ENCODE results near the gene ZNF628.
A peak's percentile ranks its signal among the peaks of the same experiment; 100 is the strongest.
"Not testable (repeated sequence)": the region's sequence is repeated elsewhere in the genome, so short reads cannot be mapped to it uniquely, and the experiment has no call there.

Gene ZNF628

GRCh38 chr19:55476100-55476775 lies at the start of gene ZNF628:
Gene ZNF628, plus strand, starts transcription at chr19:55476617. Its CDS starts 3,294 bp downstream, at chr19:55479911.
- DNase-seq = peak; percentile 94

- DNase-seq = no peak
These were observed 45.2 kb upstream of the ZNF628 start for GRCh38 chr19:55431183-55431582.

DNA sequence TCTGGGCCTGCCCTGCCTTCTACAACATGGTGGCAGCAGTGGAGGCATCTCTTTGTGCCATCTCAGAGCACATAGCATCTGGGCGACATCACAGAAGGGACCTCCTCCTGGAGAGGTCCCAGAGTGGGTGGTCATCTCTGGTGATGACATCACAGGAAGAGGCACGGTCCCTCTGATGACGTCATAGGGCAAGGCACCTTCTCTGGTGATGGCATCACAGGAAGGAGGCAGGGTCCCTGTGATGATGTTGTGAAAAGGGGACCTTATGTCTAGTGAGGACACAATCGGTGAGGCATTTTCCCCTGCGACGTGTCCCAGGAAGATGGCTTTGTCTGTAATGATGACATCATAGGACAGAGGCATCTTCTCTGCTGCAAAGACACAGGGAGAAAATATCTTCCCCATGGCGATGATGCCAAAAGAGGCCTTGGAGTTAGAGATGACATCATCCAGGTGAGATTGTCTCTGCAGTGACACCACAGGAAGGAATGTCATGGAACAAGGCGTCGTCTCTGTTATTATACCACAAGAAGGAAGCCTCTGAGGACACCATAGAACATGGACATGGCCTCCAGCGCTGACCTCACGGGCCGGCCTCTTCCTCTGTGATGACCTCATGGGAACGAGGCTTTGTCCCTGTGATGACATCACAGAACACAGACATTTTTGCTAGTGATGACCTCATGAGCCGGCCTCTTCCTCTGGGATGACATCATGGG lies 44.0 kb upstream of the ZNF628 start:
- no peak for DNase-seq

DNA sequence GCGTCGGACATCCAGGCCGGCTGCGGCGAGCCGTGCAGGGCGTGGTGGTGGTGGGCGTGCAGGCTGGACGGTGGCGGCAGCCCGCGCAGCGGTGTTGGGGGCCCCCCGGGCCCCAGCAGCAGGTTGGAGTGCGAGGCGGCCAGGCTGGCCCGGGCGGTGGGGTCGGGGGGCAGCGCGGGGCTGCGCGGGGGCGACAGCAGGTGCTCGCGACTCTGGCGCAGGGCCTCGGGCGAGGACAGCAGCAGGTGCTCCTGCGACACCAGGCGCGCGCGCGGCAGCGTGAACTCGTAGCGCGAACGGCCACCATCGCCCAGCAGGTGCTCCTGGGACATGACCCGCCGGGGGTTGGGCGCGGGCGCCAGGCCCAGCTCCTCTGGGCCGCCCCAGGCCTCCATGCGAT lies 43.1 kb upstream of the ZNF628 start:
- no peak for DNase-seq

- no peak for DNase-seq
These were observed 42.0 kb upstream of the ZNF628 start for GRCh38 chr19:55434356-55434919.

DNA sequence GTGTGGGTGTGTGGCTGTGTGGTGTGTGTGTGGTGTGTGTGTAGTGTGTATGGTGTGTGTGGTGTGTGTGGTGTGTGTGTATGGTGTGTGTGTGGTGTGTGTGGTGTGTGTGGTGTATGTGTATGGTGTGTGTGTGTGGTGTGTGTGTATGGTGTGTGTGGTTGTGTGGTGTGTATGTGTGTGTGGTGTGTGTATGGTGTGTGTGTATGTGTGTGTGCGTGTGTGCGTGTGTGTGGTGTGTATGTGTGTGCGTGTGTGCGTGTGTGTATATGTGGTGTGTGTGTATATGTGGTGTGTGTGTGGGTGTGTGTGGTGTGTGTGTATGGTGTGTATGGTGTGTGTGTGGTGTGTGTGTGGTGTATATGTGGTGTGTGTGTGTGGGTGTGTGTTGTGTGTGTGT lies 41.4 kb upstream of the ZNF628 start:
- no peak for DNase-seq

- no peak for DNase-seq
These were observed 39.6 kb upstream of the ZNF628 start for GRCh38 chr19:55436847-55437246.

DNA sequence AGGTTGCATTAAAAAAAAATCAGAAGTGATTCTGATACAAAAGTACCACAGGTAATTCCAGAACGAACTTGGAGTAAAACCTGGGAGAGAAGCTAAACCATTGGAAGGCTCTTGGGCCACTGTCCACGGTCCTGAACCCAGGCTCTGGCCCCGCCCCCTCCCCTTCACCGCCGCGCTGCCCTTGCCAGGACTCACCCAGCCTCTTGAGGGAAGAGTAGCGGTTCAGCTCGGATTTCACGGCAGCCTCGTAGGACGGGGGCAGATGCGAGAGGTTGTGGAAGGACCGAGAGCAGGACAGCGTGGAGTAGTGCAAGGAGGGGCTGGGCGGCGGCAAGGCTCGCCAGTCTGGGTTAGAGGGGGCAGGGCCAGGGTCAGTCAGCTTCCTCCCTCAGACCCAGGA lies 39.0 kb upstream of the ZNF628 start:
- no peak for DNase-seq

DNA sequence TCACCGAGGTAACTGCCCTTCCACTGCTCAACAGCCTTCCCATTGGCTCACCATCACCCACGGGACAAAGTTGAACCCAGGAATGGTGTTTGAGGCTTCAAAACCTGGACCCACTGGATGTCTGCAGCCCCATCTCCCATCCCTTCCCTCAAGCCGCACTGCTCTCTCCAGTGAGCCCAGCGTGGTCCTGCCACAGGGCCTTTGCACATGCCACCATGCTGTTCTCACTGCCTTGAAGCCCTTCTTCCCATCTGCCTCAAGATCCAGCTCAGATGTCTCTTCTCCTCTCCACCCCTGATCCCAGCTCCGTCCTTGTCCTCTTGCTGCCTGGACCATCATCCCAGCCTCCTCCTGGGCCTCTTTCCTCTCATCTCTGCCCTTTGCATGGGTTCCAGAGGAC lies 37.4 kb upstream of the ZNF628 start:
- DNase-seq = no peak

DNA sequence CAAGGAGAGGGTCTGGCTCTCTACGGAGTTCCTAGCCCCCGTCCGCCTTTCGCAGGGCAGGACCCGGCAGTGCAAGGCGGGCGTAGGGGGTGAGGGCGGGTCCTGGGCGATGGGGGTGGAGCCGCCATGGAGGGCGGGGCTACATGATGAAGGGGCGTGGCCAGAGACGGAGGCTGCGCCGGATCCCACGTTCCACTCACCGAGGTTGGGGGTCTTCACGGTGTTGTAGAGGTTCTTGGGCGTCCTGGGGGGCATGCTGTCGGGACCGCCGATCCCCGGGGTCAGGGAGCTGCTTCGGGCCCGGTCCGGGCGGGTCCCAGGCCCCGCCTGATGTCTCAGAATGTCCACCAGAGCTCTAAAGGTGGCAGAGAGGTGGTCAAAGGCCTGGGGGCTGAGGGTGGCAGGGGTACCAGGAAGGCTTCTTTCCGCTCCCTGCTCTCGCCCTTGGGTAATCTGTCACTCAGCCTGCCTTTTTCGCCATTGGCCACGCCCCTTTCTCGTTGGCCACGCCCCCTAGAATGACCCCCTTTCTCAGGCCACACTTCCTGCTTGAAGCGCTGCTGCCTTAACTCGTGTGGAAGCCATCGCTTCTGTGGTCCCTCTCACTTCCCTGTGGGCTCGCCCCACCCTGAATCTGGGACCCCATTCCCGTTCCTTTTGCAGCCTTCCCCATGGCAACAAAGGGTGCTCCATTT lies 35.9 kb upstream of the ZNF628 start:
- DNase-seq = no peak

DNA sequence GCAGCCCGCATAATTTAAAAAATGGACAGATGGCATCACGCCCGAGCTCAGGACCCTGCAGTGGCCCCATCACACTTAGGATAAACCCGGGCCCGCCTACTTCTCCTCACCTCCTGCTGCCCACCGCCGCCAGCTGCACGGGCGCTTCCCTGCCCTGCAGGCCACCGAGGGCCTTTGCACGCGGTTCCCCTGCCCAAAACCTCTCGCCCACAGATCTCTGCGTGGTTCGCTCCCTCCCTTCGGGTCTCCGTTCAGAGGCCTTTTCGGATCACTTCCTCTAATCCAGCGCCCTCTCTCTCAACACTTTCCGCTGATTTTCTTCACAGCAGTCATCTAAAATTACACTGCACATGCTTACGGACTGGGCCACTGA lies 35.1 kb upstream of the ZNF628 start:
- DNase-seq = no peak

GRCh38 chr19:55441692-55442321 lies 34.6 kb upstream of the ZNF628 start:
- peak; percentile 71 for DNase-seq

DNA sequence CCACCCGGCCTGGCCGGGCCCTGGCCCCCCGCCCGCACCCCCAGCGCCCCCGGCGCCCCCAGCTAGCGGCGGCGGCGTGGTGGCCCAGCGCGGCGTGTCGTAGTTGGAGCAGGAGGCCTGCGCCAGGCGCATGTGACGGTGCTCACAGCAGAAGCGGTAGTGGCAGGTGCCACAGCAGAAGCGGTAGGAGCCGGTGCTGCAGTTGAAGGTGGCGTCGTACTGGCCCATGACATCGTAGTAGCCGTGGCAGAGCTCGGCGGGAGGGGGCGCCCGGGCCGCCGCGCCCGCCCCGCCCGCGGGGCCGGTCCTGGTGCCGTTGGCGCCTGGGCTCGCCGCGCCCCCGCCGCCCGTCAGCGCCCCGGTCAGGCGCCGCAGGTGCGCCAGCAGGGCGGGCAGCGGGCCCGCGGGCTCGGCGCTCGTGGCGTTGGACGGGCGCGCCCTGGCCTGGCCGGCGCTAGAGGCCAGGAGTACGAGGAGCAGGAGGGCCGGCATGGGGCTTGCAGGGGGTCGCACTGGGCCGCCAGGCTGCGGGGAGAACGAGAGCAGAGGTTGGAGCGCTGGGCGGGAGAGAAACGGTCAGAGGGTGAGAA lies 34.0 kb upstream of the ZNF628 start:
- peak; percentile 12 for DNase-seq

- DNase-seq = peak; percentile 41
These were observed 33.2 kb upstream of the ZNF628 start, which contains the start of gene SHISA7 for GRCh38 chr19:55443045-55443823. Gene SHISA7, minus strand, starts transcription at chr19:55443300. Its CDS starts 437 bp downstream, at chr19:55442863.

DNA sequence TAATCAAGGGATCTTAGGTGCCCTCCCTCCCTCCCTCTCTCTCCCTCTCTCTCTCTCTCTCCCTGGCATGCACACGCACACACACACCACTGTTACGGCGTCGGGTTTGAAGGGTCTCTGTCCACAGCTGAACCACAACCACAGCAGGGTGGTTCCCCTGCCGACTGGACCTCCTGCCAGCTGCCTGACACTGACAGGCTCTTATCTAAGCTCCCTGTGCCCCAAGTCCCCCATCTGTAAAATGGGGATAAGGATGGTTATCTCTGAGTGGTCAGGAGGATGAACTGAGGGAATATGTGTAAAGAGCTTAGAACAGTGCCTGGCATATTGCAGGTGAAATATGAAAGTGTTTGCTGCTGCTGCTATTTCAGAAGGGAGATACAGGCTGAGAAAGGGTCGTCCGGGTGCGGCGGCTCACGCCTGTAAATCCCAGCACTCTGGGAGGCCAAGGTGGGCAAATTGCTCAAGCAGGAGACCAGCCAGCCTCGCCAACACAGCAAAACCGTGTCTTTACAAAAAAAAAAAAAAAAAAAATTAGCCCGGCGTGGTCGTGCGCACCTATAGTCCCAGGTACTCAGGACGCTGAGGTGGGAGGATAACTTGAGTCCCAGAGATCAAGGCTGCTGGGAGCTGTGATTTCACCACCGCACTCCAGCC lies 32.5 kb upstream of the ZNF628 start:
- no peak for DNase-seq

DNA sequence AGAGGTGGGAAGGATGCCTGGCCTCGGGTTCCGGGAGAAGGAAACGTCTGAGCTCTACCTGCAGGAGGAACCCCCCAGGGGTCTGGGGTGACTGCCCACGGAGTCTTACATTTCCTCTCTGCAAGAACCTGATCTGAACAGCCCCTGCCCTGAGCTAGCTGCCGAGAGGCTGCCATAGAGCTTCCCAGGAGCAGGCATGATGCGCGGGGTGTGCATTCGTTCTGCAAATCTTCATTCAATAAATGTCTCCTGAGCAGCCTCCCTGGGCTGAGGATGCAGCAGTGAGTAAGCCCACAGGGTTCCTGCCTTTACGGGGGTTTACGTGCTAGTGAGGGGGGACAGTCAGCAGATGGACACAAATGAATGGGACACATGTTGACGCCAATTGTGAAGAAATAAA lies 31.8 kb upstream of the ZNF628 start:
- no peak for DNase-seq

DNA sequence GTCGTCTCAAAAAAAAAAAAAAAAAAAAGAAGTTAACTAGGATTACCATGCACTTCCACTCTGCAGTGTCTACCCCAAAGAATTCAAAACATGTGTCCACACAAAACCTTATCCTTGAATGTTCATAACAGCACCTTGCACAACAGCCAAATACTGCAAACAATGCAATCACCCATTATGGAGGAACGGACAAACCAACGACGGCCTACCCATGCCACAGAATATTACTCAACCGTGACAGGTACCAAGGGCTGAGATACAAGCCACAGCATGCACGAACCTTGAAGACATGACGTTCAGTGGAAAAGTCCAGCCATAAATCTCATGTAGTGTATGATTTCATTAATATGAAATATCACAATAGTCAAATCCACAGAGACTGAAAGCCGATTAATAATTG lies 30.4 kb upstream of the ZNF628 start:
- no peak for DNase-seq

DNA sequence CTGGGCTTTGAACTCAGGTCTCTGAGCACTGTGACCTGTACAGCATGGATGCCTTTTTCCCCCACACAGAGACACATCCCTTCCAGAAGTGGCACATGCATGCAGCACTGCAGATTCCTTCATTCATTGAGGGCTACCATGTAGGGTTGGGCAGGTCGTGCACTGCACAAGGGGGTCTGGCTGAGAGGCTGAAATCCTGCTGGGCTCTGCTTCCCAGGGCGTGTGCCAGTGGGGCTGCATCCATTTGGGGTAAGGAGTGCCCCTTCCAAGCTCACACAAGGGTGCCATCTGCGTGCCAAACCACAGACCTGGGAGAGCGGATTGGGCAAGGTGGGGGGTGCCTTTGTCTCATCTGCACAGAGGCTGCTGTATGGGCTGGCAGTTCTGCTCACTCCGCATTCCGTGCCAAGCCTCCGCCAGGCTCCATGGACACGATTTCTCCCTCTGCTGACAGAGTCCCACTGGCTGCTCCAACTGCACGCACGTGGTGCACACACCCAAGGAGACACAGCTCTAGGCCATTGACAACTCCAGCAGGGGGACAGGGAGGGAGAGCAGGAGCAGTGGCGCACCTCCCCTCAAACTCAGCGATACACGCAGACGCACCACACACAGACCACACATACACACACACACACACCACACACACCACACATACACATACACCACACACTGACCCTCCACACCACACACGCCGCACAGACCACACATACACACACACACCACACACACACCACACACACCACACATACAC lies 28.8 kb upstream of the ZNF628 start:
- DNase-seq = peak; percentile 56

DNA sequence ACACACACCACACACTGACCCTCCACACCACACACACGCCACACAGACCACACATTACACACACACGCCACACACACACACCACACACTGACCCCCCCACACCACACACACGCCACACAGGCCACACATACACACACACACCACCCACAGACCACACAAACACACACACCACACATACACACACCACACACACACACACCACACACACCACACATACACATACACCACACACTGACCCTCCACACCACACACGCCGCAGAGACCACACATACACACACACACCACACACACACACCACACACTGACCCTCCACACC lies 28.3 kb upstream of the ZNF628 start:
- not testable (repeated sequence) for DNase-seq

GRCh38 chr19:55449469-55449868 lies 26.9 kb upstream of the ZNF628 start:
- no peak for DNase-seq

Measured in NCI-H748 treated with DMSO at 0.1 percent for 48 hours (cell line).